ENCODE measurements around the gene ZNF689.
"Not testable (repeated sequence)": the region's sequence is repeated elsewhere in the genome, so short reads cannot be mapped to it uniquely, and the experiment has no call there.

The ZNF689 gene

GRCh38 chr16:30602616-30603277, 7.4 kb downstream of the ZNF689 start:
- DNase-seq (ENCODE audit: extremely low spot score, insufficient read length, low read depth): no peak
- no peak for FAIRE-seq

DNA sequence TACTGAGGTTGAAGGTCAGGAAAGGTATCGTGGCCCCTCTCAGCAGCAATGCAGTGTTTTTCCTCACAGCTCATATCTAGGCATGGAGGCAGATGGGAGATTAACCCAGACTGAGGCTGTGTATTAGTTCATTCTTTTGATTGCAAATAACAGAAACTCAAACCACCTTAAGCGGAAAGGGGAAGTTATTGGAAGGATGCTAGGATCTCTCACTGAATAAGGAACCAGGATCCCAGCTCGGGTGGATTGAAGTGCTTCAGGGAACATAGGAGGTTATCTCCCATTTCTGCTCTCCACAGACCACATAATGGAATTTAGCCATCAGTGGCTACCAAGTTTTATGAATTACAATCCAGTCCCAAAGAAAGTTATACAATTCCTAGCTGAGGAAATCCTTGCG, 8.2 kb downstream of the ZNF689 start:
- FAIRE-seq: no peak

GRCh38 chr16:30600929-30601328, 9.3 kb downstream of the ZNF689 start:
- no peak for DNase-seq (ENCODE audit: extremely low spot score, insufficient read length, low read depth)
- FAIRE-seq: no peak

More for the DNA sequence above, 8.2 kb downstream of the ZNF689 start:
- no peak for DNase-seq (ENCODE audit: extremely low spot score, insufficient read length, low read depth)

DNA sequence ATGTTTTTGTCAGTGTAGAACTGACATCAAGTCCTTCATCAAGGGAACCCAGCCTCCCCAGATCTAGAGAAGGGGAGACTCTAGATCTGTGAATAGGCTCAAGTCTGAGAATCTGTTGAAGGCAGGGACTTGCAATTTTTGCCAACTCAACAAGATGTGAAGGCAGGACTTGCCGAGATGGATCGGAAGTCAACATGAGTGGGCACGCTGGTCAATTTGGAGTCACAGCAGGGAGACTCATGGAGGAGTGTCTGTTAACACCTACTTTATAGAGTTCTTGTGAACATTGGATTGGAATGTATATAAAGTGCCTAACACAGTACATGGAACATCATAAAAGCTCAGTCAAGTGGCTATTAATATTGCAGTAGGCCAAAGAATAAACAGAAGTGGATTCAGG, 10.0 kb downstream of the ZNF689 start:
- FAIRE-seq (no peak), DNase-seq (ENCODE audit: extremely low spot score, insufficient read length, low read depth) (no peak)

DNA sequence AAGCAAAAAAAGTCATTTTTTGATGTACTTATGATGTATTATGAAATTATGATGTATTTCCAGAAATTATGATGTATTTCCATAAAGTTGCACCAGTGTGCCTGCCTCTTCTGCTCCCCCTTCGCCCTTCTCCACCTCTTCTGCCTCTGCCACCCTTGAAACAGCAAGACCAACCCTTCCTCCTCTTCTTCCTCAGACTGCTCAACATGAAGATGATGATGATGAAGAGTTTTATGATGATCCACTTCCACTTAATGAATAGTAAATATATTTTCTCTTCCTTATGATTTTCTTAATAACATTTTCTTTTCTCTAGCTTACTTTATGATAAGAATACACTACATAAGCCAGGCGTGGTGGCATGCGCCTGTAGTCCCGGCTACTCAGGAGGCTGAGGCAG, 17.3 kb downstream of the ZNF689 start:
- no peak for DNase-seq (ENCODE audit: extremely low spot score, insufficient read length, low read depth)
- FAIRE-seq: no peak

DNA sequence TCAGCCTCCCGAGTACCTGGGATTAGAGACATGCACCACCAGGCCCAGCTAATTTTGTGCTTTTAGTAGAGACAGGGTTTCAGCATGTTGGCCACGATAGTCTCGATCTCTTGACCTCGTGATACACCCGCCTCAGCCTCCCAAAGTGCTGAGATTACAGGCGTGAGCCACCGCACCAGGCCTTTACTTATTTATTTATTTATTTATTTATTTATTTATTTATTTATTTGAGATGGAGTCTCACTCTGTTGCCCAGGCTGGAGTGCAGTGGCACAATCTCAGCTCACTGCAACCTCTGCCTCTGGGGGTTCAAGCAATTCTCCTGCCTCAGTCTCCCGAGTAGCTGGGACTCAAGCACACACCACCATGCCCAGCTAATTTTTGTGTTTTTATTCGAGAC, 19.3 kb downstream of the ZNF689 start:
- not testable (repeated sequence) for DNase-seq (ENCODE audit: extremely low spot score, insufficient read length, low read depth); FAIRE-seq

DNA sequence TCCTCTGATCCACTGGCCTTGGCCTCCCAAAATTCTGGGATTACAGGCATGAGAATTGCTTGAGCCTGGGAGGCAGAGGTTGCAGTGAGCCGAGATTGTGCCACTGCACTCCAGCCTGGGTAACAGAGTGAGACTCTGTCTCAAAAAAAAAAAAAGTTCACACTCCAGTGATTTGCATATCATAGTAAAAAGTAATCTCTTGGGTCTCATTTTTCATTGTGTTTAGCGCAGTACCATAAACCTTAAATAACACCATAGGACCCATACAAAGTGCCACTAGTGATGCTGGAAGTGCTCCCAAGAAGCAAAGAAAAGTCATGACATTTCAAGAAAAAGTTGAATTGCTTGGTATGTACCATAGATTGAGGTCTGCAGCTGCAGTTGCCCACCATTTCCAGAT, 20.6 kb downstream of the ZNF689 start:
- FAIRE-seq; DNase-seq (ENCODE audit: extremely low spot score, insufficient read length, low read depth): not testable (repeated sequence)

DNA sequence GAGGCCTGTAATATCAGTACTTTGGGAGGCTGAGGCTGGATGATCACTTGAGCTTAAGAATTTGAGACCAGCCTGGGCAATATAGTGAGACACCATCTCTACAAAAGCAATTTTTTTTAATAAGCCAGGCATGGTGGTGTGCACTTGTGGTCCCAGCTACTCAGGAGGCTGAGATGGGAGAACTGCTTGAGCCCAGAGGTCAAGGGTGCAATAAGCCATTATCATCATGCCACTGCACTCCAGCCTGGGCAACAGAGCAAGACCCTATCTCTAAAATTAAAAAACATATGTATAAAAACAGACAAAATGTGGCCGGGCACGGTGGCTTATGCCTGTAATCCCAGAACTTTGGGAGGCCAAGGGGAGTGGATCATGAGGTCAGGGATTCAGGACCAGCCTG, 21.5 kb downstream of the ZNF689 start:
- no peak for FAIRE-seq
- no peak for DNase-seq (ENCODE audit: extremely low spot score, insufficient read length, low read depth)

DNA sequence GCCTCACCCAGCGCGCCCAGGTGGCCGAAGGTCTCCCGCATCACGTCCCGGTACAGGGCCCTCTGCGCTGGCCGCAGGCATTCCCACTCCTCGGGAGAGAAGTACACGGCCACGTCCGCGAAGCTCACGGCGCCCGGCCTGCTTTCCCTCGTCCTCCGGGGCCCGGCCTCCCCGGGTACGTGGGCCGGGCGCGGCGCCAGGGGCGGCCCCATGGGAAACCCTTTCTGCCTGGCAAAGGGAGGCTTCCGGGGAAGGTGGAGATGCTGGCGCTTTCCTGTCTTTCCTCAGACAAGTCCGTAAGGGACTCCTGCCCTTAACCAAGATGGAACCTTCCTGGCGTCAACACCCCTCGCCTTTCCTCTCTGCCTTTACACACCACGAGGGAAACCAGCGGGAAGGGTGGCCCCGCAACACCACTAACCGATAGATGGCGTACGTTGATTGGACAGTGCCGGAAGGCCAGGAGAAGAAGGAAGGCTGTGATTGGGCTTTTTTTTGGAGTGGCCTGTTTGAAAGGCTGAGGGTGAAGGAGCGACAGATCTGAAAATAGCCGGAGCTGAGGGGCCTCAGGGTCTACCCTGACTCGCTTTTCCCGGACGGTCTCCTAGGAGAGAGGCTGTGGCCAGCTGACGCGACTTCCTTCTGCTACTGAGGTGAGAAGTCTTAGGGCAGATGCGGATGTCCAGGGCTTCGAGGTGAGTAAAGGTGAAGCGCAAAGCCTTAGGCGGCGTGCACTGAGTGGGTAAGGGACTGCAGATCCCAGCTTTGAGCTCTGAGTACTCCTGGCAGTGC, 24.6 kb downstream of the ZNF689 start, which contains the start of gene ZNF785:
Gene ZNF785, minus strand, starts transcription at position 298 of the 792 bp plus-strand sequence. Its CDS starts 86 bp downstream, at position 212.
- peak; percentile 98 for FAIRE-seq
- peak; percentile 95 for DNase-seq (ENCODE audit: extremely low spot score, insufficient read length, low read depth)

GRCh38 chr16:30585022-30585399, 25.2 kb downstream of the ZNF689 start:
- FAIRE-seq (no peak), DNase-seq (ENCODE audit: extremely low spot score, insufficient read length, low read depth) (no peak)

DNA sequence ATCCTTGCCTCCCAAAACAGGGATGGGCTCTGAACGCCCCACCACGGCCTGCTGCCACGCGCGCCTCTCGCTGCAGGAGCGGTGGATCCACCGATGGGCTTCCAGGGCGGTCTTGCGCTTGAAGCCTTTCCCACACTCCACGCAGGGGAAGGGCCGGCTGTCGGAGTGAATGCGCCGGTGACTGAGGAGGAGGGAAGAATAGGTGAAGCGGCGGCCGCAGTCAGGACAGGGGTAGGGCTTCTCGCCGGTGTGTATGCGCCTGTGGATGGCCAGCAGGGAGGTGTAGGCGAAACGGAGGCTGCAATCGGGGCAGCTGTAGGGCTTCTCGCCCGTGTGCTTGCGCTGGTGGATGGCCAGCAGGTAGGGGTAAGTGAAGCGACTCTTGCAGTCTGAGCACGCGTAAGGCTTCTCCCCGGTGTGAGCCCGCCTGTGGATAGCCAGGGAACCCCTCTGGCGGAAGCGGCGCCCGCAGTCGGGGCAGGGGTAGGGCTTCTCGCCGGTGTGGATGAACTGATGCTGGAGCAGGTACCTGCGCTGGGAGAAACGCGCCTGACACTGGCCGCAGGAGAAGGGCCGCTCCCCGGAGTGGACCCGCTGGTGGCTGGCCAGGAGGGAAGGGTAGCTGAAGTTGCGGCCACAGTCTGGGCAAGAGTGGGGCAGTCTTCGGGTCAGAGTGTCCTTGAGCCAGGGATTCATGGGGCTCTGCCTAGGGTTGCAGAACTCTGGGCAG, 27.4 kb downstream of the ZNF689 start:
- FAIRE-seq: no peak

DNA sequence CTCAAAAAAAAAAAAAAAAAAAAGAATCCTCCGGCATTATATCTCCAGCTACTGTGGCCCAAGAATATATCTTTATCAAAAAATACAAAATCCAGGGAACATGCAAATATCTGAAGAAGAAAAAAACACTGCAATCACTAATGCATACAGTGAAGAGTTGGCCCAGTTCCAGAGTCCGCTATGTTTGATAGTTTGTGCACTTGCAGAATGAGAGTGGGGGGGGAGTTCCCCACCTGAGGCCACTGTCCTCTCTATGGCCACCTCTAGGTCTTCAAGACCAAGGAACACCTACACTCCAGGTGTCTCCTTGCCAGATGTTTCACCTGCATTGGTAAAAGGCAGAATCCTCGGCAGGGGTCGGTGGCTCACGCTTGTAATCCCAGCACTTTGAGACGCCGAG, 28.7 kb downstream of the ZNF689 start:
- no peak for FAIRE-seq

More for the DNA sequence above, 27.4 kb downstream of the ZNF689 start:
- no peak for DNase-seq (ENCODE audit: extremely low spot score, insufficient read length, low read depth)

DNA sequence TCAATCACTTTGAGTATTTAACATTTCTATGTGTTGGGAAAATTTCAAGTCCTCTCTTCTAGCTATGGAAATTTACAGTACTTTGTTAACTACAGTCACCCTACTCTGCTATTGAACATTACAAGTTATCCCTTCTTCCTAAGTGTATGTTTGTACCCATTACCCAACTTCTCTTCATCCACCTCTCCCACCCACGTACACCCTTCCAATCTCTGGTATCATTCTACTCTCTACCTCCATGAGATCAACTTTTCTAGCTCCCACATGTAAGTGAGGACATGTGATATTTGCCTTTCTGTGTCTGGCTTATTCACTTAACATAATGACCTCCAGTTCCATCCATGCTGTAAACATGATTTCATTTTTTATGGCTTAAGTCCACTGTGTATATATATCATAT, 35.5 kb downstream of the ZNF689 start:
- no peak for FAIRE-seq

More for the DNA sequence above, 28.7 kb downstream of the ZNF689 start:
- no peak for DNase-seq (ENCODE audit: extremely low spot score, insufficient read length, low read depth)

DNA sequence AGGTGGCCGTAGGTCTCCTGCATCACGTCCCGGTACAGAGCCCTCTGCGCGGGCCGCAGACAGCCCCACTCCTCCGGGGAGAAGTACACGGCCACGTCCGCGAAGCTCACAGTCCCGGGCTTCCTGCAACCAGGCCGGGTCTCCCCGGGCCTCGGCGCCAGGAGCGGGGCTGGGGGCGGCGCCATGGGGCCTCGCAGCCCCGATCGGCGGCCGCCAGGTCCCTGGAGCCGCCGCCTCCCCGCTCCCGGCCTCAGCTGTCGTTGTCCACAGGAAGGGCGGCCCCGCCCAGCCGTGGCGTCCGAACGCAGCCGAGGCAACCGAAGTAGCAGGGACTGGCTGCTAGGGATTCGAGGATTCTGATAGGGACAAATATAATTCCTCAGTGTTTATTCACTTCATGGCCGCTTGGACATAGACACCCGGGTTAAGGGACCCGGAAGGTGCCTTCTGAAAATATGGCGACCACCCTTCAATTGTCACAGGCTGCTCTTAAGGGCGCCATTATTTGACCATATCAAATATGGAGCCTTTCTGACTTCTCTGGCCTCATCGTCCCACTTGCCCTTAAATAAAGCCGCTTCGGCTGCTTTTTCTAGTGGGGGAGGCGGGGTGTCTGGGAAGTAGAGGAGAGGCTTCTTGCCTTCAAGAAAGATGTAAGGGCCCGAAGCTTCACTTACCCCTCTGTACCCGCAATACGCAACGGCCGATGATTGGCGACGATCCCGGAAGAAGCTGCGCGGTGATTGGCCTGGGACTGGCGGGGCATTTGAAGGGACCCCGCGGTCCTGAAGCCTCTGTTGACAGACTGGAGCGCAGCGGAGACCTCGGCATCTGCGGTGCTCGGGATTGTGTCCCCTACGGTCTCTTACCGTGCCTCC, 38.5 kb downstream of the ZNF689 start, which contains the start of gene ZNF688:
Gene ZNF688, minus strand, starts transcription at position 270 of the 878 bp plus-strand sequence. Its CDS starts 85 bp downstream, at position 185.
- peak; percentile 95 for FAIRE-seq

More for the DNA sequence above, 35.5 kb downstream of the ZNF689 start:
- DNase-seq (ENCODE audit: extremely low spot score, insufficient read length, low read depth): no peak

DNA sequence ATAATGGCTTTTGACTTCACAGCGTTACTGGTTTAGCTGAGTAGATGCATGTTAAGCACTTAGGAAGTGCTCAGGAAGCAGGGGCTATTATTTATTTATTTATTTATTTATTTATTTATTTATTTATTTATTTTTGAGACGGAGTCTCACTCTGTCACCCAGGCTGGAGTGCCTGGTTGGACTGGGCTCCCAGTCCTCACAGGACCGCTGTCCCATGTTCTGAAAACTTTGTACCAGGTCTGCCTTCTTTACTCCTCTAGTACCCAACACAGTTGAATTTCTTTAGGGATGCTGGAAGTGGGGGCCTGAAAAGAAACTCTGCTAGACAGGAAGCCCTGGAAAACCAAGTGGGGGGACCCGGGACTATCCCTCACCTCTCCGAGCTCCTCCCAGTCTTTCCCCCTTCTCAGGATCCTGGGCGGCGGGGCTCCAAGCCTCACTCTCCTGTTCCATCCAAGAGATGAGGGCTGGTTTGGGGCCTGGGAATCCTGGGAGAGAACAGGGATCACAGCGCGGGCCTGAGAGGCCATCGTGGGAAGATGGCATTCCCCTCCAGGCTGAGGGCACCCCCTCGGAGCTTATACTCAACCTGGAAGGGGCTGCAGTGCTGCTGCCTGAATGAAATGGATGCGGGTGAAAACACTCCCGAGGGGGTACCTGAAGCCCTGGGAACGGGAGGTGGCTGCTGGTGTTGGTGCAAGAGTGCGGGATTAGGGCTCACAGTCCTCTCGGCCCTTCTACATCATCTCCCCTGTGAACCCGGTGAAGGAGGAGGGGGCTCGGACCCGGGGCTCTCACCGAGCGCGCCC, 39.3 kb downstream of the ZNF689 start:
- DNase-seq (ENCODE audit: extremely low spot score, insufficient read length, low read depth) (no peak), FAIRE-seq (no peak)

More for the DNA sequence above, 38.5 kb downstream of the ZNF689 start, which contains the start of gene ZNF688:
- DNase-seq (ENCODE audit: extremely low spot score, insufficient read length, low read depth): peak; percentile 93

GRCh38 chr16:30569746-30570635, 40.2 kb downstream of the ZNF689 start:
- DNase-seq (ENCODE audit: extremely low spot score, insufficient read length, low read depth): no peak
- FAIRE-seq: no peak

DNA sequence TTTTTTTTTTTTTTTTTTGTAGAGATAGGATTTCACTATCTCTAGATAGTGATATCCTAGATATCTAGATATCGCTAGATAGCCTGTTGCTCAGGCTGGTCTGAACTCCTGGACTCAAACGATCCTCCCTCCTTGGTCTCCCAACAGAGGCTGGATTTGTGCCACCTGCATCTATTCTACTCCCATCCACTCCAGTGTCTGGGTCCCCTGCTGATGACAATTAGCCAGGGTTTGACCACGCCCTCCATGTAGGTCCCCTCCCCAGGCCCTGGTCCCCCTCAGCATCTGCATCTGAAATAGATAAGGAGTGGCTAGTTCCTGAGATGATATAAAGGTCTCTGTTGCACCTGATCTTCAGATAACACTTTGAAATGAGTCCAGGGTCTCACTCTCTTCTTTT, 40.9 kb downstream of the ZNF689 start:
- FAIRE-seq: no peak
- DNase-seq (ENCODE audit: extremely low spot score, insufficient read length, low read depth): no peak
